SK-N-SH treated with all-trans-retinoic acid at 6 μM for 48 hours (cell line): ENCODE results near the gene IGFL3.

Source experiments
- ARNTL ChIP-seq: fragments of 450-650 bp; formaldehyde crosslinking; IDR thresholded peaks from 2 replicates; pipeline ENCODE4 v1.5.0; 2020; ENCODE audit warnings: low read depth, mild to moderate bottlenecking, moderate library complexity, borderline replicate concordance
- CREB5 ChIP-seq: fragments of 250-450 bp; sonication (Bioruptor Pico); IDR thresholded peaks from 2 replicates; pipeline ENCODE4 v1.5.1; 2020; ENCODE audit warnings: low read depth, mild to moderate bottlenecking, moderate library complexity
- ZNF70 ChIP-seq: fragments of 450-650 bp; formaldehyde crosslinking; IDR thresholded peaks from 2 replicates; pipeline ENCODE4 v1.5.0; 2020; ENCODE audit warnings: mild to moderate bottlenecking, moderate library complexity

GRCh38 chr19:46113726-46114125 is 10.8 kb downstream of the IGFL3 start:
- TF ChIP-seq CREB5 (CRISPR knock-in tag) = no peak
- TF ChIP-seq ARNTL (CRISPR knock-in tag) = no peak
- TF ChIP-seq ZNF70 = no peak
